K562 treated with DMSO at 1 percent for 24 hours (cell line): ENCODE results near the gene NUMB. TPM values are rescaled to one million over a fixed set of nuclear protein-coding genes. Genes with fewer than 3 reads are reported as not detected.

Experiments used
- total RNA-seq: library from RNA; unstranded; fragments of 300-600 nt; gene quantifications from 2 replicates; pipeline ENCODE4 v1.2.3, GENCODE V29; 2022; ENCODE audit warnings: low read depth; ENCODE audit not compliant: insufficient read depth

NUMB gene
- total RNA-seq: 30.1 and 30.7 TPM in 2 replicates

GRCh38 chr14:73458183-73458976 is at the start of gene NUMB:
TSS of gene NUMB (minus strand) at chr14:73458546. CDS start at chr14:73355751, 102,795 bp downstream.

GRCh38 chr14:73237219-73237785 is 221.0 kb downstream of the NUMB start, which contains the start of gene PAPLN:
TSS of gene PAPLN (plus strand) at chr14:73237506. CDS start at chr14:73239779, 2,273 bp downstream.

Other genes with a start within 250 kb of the NUMB start
- gene PAPLN, start 221.0 kb downstream of the NUMB start, total RNA-seq: 2.5 and 2.7 TPM in 2 replicates
- gene RIOX1, start 32.4 kb upstream of the NUMB start, total RNA-seq: 11.2 and 12.7 TPM in 2 replicates
- not detected in 2 replicates for gene ACOT1, start 78.6 kb upstream of the NUMB start, total RNA-seq
- 0.12 TPM in 1 of 2 replicates, not detected in the other for gene HEATR4, start 100.4 kb upstream of the NUMB start, total RNA-seq
- 0.42 TPM in 1 of 2 replicates, not detected in the other for gene ACOT2, start 110.7 kb upstream of the NUMB start, total RNA-seq
- gene ACOT4, start 133.3 kb upstream of the NUMB start, total RNA-seq: not detected in 2 replicates
- gene ACOT6, start 154.0 kb upstream of the NUMB start, total RNA-seq: not detected in 2 replicates
- 2.1 and 2.3 TPM in 2 replicates for gene DNAL1, start 186.4 kb upstream of the NUMB start, total RNA-seq